SU-DHL-6 (cell line): ENCODE measurements around the gene RGS6.

Source experiments
- CTCF ChIP-seq: fragments of 200-600 bp; sonication (generic); IDR thresholded peaks from one replicate; pipeline ENCODE4 v1.5.1; 2017; ENCODE audit warnings: antibody characterized with exemption, mild to moderate bottlenecking, low read length, moderate library complexity; ENCODE audit not compliant: insufficient read depth, poor library complexity, severe bottlenecking
- EZH2phosphoT487 ChIP-seq: fragments of 200-600 bp; sonication (generic), shearing (Covaris generic); conservative IDR thresholded peaks from 2 replicates; pipeline ENCODE4 v1.6.1; 2018; ENCODE audit warnings: mild to moderate bottlenecking, antibody characterized with exemption, low read length, moderate library complexity, mixed read lengths

GRCh38 chr14:72111911-72112310 lies 179.7 kb downstream of the RGS6 start:
- TF ChIP-seq CTCF (no peak), EZH2phosphoT487 (no peak)
